HCEC 1CT (cell line): Measurements from ENCODE around the gene GYG2.
"Not testable (repeated sequence)": the region's sequence is repeated elsewhere in the genome, so short reads cannot be mapped to it uniquely, and the experiment has no call there.

Source experiments
- DNase-seq: peaks from one replicate; pipeline ENCODE4 v3.0.0-alpha.2; 2017

Gene GYG2

DNA sequence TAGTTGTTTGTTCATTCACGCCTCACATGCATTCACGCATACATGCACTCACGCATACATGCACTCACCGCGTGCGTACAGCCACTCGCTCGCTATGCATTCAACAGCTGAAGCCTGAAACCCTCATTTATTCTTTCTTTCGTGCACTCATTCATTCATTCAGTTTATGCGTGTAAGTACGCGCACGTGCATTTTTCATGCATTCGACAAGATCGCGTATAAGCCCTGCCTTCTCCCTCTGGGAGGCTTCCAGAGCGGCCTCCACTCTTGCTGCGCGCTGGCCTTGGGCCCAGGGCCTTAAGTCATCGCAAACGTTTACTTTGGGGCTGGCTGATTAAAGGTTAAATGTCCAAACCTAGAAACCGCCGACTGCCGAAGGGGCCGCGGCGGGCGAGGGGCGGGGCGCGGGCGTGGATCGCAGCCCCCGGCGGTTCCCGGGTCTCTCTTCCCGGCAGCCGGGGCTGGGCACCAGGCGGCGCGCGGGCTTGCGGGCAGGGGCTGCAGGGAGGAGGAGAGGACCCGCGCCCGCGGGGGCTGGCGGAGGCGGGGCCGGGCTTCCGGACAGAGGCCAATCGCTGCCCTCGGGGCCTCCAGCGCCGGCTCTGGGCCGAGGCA, at the start of gene GYG2:
TSS of gene GYG2 (plus strand) at position 587 of the 615 bp plus-strand sequence. CDS start 1,259 bp downstream, outside the sequence.
- DNase-seq: no peak

DNA sequence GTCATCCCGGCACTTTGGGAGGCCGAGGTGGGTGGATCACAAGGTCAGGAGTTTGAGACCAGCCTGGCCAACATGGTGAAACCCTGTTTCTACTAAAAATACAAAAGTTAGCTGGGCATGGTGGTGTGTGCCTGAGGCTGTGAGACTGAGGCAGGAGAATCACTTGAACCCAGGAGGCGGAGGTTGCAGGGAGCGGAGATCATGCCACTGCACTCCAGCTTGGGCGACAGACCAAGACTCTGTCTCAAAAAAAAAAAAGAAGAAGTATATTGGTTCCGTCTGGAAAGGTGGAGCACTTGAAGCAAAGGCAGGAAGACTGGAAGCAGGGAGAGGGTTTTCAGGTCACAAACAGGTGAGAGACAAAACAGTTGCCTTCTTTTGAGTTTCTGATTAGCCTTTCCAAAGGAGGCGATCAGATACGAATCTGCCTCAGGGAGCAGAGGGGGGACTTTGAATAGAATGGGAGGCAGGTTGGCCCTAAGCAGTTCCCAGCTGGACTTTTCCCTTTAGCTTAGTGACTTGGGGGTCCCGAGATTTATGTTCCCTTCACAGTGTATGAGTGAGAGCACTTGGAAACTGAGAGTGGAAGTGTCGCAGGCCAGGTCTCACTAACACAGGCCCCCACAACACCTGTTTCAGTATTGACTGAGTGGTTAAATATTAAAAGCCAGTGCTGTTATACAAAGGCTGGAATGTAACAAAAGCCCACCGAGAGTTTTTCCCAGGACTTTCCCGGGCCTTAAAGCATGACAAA, 48.1 kb upstream of the GYG2 start:
- DNase-seq: not testable (repeated sequence)

DNA sequence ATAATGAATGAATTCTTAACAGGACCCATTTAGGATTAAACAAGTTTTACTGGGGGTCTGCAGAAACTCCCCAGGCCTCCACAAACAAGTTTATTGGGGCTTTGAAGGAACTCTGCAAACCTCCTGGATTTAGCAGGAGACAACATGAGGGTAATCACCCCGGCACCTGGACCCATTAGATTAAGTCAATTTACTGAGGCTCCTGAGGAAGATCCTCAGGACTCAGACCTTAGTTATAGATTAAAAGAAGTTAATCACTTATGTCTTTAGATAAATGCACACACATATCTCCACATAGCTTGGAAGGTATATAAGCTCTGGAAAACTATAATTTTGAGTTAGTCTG, 47.5 kb upstream of the GYG2 start:
- DNase-seq: no peak

DNA sequence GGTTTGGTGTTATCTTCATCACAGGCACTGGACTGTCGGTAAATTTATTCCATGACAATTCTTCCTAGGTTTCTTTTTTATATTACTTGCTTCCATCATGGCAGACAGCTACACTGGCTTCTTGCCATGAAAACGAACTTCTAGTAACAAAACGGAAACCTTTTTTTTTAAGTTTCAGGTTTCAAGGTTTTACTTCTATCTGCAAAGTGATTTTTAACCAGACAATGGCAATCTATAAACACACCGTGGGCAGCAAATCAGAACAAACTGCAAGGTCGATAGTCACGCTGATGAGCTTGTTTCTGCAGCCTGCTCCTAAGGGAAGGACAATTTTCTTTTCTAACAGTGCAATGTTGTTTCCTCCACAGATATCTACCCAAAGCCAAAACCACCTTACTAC, 47.0 kb upstream of the GYG2 start:
- DNase-seq: no peak

DNA sequence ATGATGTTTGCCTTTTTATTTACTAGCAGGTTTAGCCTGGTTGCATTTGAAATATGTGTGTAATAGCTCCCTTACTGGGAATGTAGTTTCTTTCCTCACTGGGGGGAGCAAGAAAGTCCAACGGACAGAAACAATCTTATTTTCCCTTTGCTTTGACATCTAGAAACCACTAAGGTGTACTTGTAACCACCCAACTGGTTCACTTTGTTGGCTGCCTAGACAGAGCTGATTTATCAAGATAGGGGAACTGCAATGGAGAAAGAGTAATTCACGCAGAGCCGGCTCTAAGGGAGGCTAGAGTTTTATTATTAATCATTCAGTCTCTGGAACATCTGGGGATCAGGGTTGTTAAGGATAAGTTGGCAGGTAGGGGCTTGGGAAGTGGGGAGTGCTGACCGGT, 46.6 kb upstream of the GYG2 start:
- DNase-seq: no peak

DNA sequence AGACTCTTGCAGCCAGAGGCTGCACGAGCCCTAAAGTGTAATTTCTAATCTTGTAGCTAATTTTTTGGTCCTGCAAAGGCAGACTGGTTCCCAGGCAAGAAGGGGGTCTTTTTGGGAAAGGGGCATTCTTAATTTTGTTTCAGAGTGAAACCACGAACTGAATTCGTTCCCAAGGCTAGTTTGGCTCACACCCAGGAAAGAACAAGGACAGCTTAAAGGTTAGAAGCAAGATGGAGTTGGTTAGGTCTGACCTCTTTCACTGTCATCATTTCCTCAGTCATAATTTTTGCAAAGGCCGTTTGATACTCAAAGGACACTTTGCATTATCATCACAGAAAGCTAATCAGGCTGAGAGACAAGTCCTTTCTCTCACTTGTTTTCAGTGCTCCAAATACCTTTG, 46.0 kb upstream of the GYG2 start:
- DNase-seq: no peak

DNA sequence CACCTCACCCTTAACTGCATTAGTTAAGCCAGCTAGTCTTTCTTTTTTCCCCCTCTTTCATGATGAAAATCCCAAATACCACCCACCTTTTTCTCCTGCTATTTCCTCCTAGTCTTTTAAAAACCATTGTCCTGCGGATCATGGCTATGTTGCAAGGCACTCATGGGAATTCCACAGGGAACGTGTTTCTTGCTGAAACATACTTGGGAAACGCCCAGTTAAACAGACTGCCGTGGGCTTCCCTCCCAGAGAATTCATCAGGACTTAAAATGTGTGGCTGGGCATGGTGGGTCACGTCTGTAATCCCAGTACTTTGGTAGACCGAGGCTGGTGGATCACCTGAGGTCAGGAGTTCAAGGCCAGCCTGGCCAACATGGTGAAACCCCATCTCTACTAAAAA, 44.7 kb upstream of the GYG2 start:
- DNase-seq: no peak

DNA sequence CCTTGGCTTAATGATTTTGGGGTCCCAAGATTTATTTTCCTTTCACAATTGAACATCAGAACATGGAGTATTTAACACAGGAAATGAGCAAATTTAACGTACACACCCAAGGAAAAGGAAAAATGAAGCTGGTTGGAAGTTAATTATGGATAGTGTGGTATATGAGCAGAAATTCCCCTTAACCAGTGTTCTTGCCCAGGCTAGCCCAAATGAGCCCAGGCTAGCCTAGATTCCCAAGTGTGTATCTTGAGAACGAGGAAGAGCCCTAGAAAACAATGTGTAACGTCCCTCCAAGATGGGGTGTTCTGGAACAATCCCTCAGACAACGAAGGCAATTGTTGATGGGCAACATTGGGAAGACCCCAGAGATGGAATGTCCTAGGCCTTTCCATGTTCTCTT, 43.2 kb upstream of the GYG2 start:
- no peak for DNase-seq

DNA sequence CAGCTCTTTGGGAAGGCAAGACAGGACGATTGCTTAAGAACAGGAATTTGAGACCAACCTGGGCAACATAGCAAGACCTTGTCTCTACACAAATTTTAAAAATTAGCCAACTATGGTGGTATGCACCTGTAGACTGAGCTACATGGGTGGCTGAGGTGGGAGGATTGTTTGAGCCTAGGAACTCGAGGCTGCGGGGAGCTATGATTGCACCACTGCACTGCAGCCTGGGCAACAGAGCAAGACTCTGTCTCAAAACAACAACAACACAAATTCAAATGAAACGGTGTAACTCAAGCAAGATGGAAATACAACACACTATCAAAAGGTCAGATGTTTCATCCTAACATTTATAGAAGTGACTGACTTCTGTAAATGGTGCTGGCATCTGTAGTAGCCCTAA, 39.8 kb upstream of the GYG2 start:
- DNase-seq: no peak

DNA sequence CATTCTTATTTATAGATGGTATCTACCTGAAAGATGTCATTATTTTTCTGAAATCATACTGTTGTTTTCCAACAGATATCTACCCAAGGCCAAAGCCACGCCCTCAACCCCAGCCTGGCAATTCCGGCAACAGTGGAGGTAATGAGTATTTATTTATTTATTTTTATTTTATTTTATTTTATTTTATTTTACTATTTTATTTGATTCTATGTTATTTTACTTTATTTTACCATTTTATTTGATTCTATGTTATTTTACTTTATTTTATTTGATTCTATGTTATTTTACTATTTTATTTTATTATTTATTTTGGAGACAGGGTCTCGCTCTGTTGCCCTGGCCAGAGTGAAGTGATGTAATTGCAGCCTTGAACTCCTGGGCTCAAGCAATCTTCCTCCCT, 39.2 kb upstream of the GYG2 start:
- DNase-seq: no peak

DNA sequence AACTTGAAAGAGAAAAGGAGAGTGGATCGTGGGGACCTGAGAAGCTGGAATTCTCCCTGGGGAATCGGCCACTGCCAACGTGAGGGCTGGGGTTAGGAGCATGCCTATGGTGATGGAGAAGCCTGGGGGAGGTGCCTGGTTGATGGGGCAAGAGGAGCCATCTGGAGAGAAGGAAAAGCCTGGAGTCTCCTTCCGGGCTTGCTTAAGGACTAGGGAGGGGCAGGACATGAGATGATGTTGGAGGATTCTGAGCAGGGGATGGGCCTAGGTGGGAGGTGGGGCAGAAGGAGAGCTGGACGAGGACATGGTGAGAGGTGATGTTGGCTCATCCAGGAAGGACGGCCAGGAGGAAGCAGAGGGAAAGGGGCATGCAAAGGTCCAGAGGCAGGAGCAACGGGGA, 35.0 kb upstream of the GYG2 start:
- no peak for DNase-seq

DNA sequence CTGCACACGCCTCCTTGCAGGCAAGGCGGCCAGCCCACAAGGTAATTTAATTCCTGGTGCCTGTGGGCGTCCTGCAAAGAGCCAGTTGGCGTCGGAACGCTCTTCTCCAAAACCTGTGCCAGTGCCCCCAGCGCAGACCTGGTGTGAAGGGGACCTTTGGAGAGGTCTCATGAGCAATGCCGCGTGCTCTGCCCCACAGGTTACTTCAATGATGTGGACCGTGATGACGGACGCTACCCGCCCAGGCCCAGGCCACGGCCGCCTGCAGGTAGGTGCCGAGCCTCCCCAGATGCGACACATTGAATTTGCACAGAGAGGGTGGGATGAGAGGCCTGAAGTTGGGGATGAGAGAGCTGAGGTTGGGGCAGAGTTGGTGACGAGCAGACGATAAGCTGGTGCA, 34.4 kb upstream of the GYG2 start:
- DNase-seq: no peak

DNA sequence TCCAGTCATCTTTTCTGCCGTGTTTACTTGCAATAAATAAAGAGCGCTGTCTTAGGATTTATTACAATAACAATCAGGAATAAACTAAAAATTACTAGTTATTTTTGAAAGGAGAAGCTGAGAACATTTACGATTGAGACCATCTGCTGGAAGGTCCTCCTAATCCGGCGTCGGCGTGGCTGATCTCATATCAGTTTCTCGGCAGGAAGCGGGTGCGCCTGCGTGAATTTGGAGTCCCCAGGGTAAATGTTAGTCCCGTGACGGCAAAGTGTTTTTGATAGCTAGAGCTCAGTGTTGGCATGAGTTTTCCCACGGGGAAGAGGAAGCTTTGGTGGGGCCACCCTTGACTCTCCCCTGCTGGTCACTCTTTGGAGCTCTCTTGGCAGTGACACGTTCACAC, 31.9 kb upstream of the GYG2 start:
- not testable (repeated sequence) for DNase-seq

DNA sequence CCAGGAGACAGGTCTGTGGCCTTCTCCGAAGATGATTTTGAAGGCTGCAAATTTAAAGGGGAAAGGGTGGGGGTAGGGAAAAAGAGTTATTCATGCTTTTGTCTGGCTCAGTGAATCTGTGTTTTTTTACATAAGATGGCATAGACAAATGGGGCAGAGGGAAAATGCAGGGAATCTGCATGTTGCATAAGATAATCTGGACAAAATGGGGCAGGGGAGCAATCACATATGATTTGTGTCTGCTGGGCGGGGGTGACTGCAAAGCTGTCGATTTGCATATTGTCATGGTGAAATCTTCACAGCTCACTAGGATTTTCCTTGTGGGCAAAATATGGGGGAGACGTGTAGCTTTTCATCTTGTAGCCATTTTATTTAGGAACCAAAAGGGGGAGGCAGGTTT, 29.4 kb upstream of the GYG2 start:
- no peak for DNase-seq

DNA sequence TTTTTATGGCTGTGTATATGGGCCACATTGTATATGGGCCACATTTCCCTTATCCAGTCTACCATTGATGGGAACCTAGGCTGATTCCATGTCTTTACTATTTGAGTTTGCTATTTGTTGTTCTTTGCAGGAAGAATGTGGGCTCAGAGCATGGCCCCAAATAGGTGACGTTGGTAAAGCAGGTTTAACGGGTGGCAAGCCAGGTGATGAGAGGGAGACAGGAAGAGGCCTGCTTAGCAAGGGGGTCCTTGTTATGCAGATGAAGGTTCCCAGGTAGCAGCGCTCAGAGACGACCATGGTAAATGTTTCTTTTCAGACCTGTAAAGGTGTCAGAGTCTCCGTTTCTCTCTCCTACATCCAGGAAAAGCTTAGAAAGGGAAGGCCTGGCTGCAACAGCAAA, 28.8 kb upstream of the GYG2 start:
- DNase-seq: not testable (repeated sequence)

DNA sequence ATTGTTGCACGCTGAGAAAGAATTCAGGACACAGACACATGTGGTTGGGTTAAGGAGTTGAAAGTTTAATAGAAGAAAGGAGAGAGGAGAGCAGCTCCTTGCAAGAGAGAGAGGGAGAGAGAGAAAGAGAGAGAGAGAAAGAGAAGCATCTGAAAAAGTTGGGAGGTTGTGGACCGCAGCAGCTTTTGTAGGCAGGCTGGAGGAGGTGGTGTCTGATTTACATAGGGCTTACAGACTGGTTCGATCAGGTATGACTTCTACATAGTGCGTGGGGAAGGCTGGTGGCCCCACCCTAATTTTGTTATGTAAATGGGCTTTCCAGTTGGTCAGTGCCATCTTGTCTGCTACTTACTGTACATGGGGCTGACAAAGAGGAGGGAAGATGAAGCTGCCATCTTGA, 27.5 kb upstream of the GYG2 start:
- no peak for DNase-seq

DNA sequence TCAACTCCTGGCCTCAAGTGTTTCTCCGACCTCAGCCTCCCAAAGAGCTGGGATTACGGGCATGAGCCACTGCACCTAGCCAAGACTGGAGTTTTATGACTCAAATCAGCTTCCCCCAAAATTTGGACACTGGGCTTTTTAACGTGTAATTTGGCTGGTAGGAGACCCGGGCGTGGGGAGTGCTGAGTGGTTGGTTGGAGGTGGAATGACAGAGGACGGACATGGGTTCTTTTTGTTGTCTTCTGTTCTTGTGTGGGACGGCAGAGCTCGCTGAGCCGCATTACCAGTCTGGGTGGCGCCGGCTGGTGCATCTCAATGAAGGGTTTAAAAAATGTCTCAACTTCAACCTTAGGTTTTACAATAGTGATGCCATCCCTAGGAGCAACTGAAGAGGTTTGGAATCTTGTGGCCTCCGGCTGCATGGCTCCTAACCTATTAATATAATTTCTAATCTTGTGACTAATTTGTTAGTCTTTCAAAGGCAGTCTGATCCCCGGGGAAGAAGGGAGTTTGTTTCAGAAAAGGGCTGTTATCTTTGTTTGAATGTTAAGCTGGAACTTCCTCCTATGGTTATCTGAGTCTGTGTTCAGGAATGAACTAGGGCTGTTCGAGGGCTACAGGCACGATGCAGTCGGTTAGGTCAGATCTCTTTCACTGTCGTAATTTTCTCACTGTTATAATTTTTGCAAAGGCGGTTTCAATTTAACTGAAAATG, 26.2 kb upstream of the GYG2 start:
- not testable (repeated sequence) for DNase-seq

DNA sequence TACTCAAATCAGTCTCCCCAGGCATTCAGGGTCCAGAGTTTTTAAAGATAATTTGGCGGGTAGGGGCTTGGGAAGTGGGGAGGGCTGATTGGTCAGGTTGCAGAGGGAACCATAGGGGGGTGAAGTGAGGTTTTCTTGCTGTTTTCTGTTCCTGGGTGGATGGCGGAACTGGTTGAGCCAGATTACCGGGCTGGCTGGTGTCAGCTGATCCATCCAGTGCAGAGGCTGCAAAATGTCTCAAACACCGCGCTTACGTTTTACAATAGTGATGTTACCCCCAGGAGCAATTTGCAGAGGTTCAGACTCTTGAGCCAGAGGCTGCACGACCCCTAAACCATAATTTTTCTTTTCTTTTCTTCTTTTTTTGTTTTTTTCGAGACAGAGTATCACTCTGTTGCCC, 25.2 kb upstream of the GYG2 start:
- DNase-seq: not testable (repeated sequence)

DNA sequence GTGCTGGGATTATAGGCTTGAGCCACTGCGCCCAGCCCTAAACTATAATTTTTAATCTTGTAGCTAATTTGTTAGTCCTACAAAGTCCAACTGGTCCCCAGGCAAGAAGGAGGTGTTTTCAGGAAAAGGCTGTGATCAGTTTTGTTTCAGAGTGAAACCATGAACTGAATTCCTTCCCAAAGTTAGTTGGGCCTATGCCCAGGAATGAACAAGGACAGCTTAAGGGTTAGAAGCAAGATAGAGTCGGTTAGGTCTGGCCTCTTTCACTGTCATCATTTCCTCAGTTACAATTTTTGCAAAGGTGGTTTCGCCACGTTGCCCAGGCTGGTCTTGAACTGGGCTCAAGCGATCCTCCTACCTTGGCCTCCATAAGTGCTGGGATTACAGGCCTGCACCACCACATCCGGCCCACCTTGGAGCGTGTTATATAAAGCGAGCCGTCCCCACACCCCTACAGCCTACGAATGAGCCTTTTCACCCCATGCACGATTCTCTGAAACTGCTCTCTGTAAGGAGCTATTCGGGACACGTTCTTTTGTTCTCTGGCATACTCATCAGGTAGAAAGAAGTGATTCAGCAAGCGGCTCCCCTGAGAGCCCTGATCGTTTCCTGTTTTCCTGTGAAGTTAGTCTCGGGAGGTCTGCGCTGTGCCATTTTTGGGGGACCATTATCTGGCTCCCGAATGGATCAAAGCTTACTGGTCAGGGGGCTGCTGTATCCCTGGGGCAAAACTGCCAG, 24.5 kb upstream of the GYG2 start:
- not testable (repeated sequence) for DNase-seq

DNA sequence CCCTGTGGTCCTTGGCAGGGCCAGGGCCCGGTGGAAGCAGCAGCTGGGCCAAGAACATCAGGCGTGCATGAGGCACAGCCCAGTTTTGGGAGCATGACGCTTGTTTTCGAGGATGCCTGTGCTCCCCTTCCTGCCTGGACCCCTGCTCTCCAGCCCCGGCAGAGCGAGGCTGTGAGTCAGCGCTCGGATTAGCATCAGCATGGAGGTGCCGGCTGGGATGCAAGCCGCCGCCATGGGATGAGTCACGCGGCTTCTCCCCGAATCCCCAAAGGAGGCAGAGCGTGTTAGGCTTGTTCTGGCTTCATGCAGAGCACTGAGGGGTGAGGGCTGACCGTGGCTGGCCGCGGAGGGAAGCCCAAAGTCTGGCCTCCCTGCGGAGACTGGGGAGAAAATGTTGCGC, 23.9 kb upstream of the GYG2 start:
- not testable (repeated sequence) for DNase-seq

DNA sequence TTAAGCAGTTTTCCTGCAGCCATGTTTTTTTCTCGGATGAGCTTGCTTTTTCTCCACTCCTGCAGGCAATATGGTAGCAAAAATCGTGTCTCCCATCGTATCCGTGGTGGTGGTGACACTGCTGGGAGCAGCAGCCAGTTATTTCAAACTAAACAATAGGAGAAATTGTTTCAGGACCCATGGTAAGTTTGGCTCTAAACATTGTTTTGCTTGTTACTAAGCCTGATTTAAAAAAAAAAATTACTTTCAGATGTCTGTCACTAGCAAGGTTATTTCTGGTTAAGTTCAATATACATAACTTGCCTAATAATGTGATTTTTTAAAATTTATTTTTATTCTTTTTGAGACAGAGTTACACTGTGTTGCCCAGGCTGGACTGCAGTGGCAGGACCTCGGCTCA, 17.5 kb upstream of the GYG2 start:
- DNase-seq: no peak

DNA sequence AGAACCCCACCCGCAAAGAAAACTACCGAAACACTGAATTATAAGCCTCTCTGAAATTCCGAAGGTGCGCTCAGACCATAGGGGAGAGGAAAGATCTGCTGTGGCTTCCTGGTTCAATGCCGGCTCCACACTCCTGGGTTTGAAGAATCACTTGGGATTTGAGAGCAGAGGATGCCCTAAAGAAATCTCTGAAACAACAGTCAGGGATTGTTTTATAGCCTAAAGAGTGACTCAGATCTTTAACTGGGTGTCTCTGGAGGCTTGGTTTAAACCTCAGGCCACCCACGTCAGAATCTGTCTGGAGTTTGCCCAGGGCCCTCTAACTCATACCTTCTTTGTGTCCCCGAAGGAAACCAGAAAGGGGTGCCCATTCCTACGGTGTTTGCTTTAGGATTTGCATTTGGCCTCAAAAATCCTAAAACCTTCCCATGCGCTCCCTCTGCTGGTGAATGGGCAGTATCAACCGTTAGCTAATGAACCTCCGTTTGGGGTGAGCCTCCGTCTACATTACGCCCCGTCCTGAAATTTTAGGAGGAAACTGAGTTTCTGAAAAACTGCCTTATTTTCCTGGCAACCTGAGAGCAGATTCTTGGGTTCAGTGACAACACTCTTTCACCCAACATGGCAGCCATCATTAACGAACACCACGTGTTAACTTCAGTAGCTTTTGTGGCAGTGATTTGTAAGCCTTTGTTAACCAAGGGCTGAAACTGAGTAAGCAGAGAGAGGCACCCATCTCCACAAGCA, 16.4 kb upstream of the GYG2 start:
- peak; percentile 1 for DNase-seq

DNA sequence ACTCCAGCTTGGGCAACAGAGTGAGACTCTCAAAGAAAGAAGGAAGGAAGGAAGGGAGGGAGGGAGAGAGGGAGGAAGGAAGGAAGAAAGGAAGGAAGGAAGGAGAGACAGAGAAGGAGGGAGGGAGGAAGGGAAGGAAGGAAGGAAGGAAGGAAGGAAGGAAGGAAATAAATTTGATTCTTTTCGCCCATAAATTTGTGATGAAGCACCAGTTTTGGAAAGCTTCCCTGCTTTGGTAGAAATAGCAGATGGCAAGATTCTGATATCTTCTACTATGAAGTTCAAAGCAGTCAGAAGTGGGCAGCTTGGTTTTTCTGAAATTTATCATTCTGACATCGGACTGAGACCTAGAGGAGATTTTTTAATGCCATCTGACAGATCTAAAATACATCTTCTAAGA, 11.7 kb upstream of the GYG2 start:
- DNase-seq: no peak
